ENCODE measurements around the gene ALOXE3. TPM values are rescaled to one million over a fixed set of nuclear protein-coding genes. Genes with fewer than 3 reads are reported as not detected.
A peak's percentile ranks its signal among the peaks of the same experiment; 100 is the strongest.

ALOXE3 gene
- not detected in 2 replicates for total RNA-seq (ENCODE audit: low replicate concordance)

- Histone ChIP-seq H3K9ac (no peak within 1 kb of the TSS), H4K20me1 (ENCODE audit: low read depth) (peaks cover 10% of the 10 kb centered on the region), H3K27me3 (peaks cover 69% of the 10 kb centered on the region), H3K4me1 (no peaks in the 10 kb centered on the region), H3K36me3 (no peaks in the 10 kb centered on the region), H3K27ac (no peak within 1 kb of the TSS), H3K79me2 (ENCODE audit: low read depth) (no peaks in the 10 kb centered on the region), H3K9me3 (ENCODE audit: low read depth) (no peaks in the 10 kb centered on the region), H2AFZ (replicated peaks) (peak within 1 kb of the TSS; percentile 87), H3K4me2 (peak within 1 kb of the TSS; percentile 90), H3K4me3 (peak within 1 kb of the TSS; percentile 75), H3F3A (ENCODE audit: low read depth) (peaks cover 44% of the 10 kb centered on the region)
- Mint-ChIP-seq H3K27me3 (ENCODE audit: insufficient read depth, low read depth) (peaks cover 71% of the 10 kb centered on the region), H3K4me1 (peaks cover 31% of the 10 kb centered on the region), H3K4me3 (peak within 1 kb of the TSS; percentile 91), H3K36me3 (peaks cover 5% of the 10 kb centered on the region), H3K27ac (peak within 1 kb of the TSS; percentile 93), H3K9me3 (peaks cover 18% of the 10 kb centered on the region)
- DNase-seq (ENCODE audit: low spot score) = peak; percentile 59
- TF ChIP-seq EZH2 (IDR thresholded peaks at IDR 0.05) (peak; percentile 32), EZH2phosphoT487 (IDR thresholded peaks at IDR 0.05) (no peak)
Measured at GRCh38 chr17:8117980-8118768, at the start of gene ALOXE3. Gene ALOXE3 (minus strand): TSS chr17:8118514. CDS start chr17:8117990, 524 bp downstream.

GRCh38 chr17:8167526-8167925, 49.2 kb upstream of the ALOXE3 start:
- DNase-seq (ENCODE audit: low spot score) = no peak
- Mint-ChIP-seq H3K27ac (no peak overlapping the region), H3K4me3 (no peak overlapping the region), H3K9me3 (no peaks in the 10 kb centered on the region), H3K4me1 (peaks cover 37% of the 10 kb centered on the region), H3K27me3 (ENCODE audit: insufficient read depth, low read depth) (peaks cover 7% of the 10 kb centered on the region), H3K36me3 (no peaks in the 10 kb centered on the region)
- Histone ChIP-seq H3F3A (ENCODE audit: low read depth) (peaks cover 27% of the 10 kb centered on the region), H2AFZ (replicated peaks) (no peak overlapping the region), H4K20me1 (ENCODE audit: low read depth) (no peaks in the 10 kb centered on the region), H3K27me3 (no peaks in the 10 kb centered on the region), H3K36me3 (no peaks in the 10 kb centered on the region), H3K27ac (no peak overlapping the region), H3K4me2 (no peak overlapping the region), H3K4me1 (peaks cover 18% of the 10 kb centered on the region), H3K79me2 (ENCODE audit: low read depth) (peaks cover 1% of the 10 kb centered on the region), H3K4me3 (no peak overlapping the region), H3K9ac (no peak overlapping the region), H3K9me3 (ENCODE audit: low read depth) (no peaks in the 10 kb centered on the region)
- no peak for TF ChIP-seq CTCF (IDR thresholded peaks at IDR 0.05)
- no peak for TF ChIP-seq EZH2phosphoT487 (IDR thresholded peaks at IDR 0.05)
- no peak for TF ChIP-seq EZH2 (IDR thresholded peaks at IDR 0.05)

GRCh38 chr17:8166731-8167130, 48.4 kb upstream of the ALOXE3 start:
- Mint-ChIP-seq H3K4me3 (no peak overlapping the region), H3K4me1 (peaks cover 37% of the 10 kb centered on the region), H3K36me3 (no peaks in the 10 kb centered on the region), H3K9me3 (no peaks in the 10 kb centered on the region), H3K27ac (peak overlapping the region; percentile 54), H3K27me3 (ENCODE audit: insufficient read depth, low read depth) (peaks cover 7% of the 10 kb centered on the region)
- Histone ChIP-seq H3K9ac (no peak overlapping the region), H3K27me3 (no peaks in the 10 kb centered on the region), H4K20me1 (ENCODE audit: low read depth) (peaks cover 5% of the 10 kb centered on the region), H3K79me2 (ENCODE audit: low read depth) (peaks cover 9% of the 10 kb centered on the region), H3K27ac (no peak overlapping the region), H2AFZ (replicated peaks) (no peak overlapping the region), H3K9me3 (ENCODE audit: low read depth) (no peaks in the 10 kb centered on the region), H3K4me3 (no peak overlapping the region), H3K36me3 (no peaks in the 10 kb centered on the region), H3F3A (ENCODE audit: low read depth) (peaks cover 26% of the 10 kb centered on the region), H3K4me2 (no peak overlapping the region), H3K4me1 (peaks cover 20% of the 10 kb centered on the region)
- no peak for TF ChIP-seq EZH2 (IDR thresholded peaks at IDR 0.05)
- no peak for TF ChIP-seq CTCF (IDR thresholded peaks at IDR 0.05)
- TF ChIP-seq EZH2phosphoT487 (IDR thresholded peaks at IDR 0.05) = no peak
- DNase-seq (ENCODE audit: low spot score) = no peak

GRCh38 chr17:8164815-8165131, 46.5 kb upstream of the ALOXE3 start:
- H3K4me1 ChIP-seq = peaks cover 23% of the 10 kb centered on the region
- Mint-ChIP-seq H3K27me3 (ENCODE audit: insufficient read depth, low read depth) (peaks cover 6% of the 10 kb centered on the region), H3K4me1 (peaks cover 42% of the 10 kb centered on the region), H3K4me3 (peak overlapping the region; percentile 65), H3K36me3 (peaks cover 7% of the 10 kb centered on the region), H3K9me3 (no peaks in the 10 kb centered on the region), H3K27ac (peak overlapping the region; percentile 83)
- H4K20me1 ChIP-seq (ENCODE audit: low read depth) = peaks cover 21% of the 10 kb centered on the region
- H3F3A ChIP-seq (ENCODE audit: low read depth) = peaks cover 38% of the 10 kb centered on the region
- no peak overlapping the region for H3K27ac ChIP-seq
- no peak overlapping the region for H3K4me3 ChIP-seq
- H3K9me3 ChIP-seq (ENCODE audit: low read depth) = no peaks in the 10 kb centered on the region
- peak overlapping the region; percentile 91 for H3K4me2 ChIP-seq
- H3K9ac ChIP-seq = no peak overlapping the region
- H3K79me2 ChIP-seq (ENCODE audit: low read depth) = peaks cover 19% of the 10 kb centered on the region
- TF ChIP-seq EZH2phosphoT487 (IDR thresholded peaks at IDR 0.05) = no peak
- no peak for TF ChIP-seq EZH2 (IDR thresholded peaks at IDR 0.05)
- TF ChIP-seq CTCF (IDR thresholded peaks at IDR 0.05) = no peak
- no peaks in the 10 kb centered on the region for H3K27me3 ChIP-seq
- DNase-seq (ENCODE audit: low spot score) = no peak
- H2AFZ ChIP-seq (replicated peaks) = no peak overlapping the region
- peaks cover 4% of the 10 kb centered on the region for H3K36me3 ChIP-seq

Data from neural progenitor cell (in vitro differentiated cells).